Gastrocnemius medialis (tissue), 4 donors: ENCODE measurements around the gene DOCK10. TPM values are rescaled to one million over a fixed set of nuclear protein-coding genes. Genes with fewer than 3 reads are reported as not detected.

ENCODE experiments used
- ATAC-seq, 2 donors: fragments of 150-250 bp; one replicate each; pipeline ENCODE4 v1.9.1; 2016
- DNase-seq, 2 donors: peaks; one replicate each; pipeline ENCODE4 v3.0.0-alpha.2; 2019
- H3K27ac ChIP-seq, 4 donors: fragments of 200-600 bp; sonication (generic); 1 replicate in 1 of 4; 2 replicates in 3 of 4; pipeline ENCODE4 v1.5.1; 2016 to 2018; ENCODE audit warnings: mild to moderate bottlenecking in 2 of 4, moderate library complexity in 1 of 4
- H3K27me3 ChIP-seq, 3 donors: fragments of 200-600 bp; sonication (generic) in 2 of 3; 1 replicate in 1 of 3; 2 replicates in 2 of 3; pipeline versions ENCODE4 v1.5.1 to v1.6.0; 2016 to 2019; ENCODE audit warnings: mild to moderate bottlenecking in 1 of 3, moderate library complexity in 1 of 3
- H3K36me3 ChIP-seq, 2 donors: fragments of 200-600 bp; sonication (generic) in 1 of 2; one replicate each; pipeline ENCODE4 v1.5.1; 2017 to 2018
- H3K4me1 ChIP-seq, 2 donors: fragments of 200-600 bp; sonication (generic) in 1 of 2; one replicate each; pipeline ENCODE4 v1.5.1; 2016 to 2017; ENCODE audit warnings: mild to moderate bottlenecking in 2 of 2
- H3K4me3 ChIP-seq, 4 donors: fragments of 200-600 bp; sonication (generic) in 3 of 4; 1 replicate in 1 of 4; 2 replicates in 3 of 4; pipeline ENCODE4 v1.5.1; 2016 to 2019; ENCODE audit warnings: mild to moderate bottlenecking in 2 of 4
- H3K9me3 ChIP-seq, 3 donors: fragments of 200-600 bp; sonication (generic) in 2 of 3; 1 replicate in 1 of 3; 2 replicates in 2 of 3; pipeline ENCODE4 v1.5.1; 2016 to 2019
- CTCF ChIP-seq, 5 experiments: fragments of 450-650 bp in 3 of 5; fragments of 200-600 bp in 2 of 5; sonication (generic) in 2 of 5; IDR thresholded peaks in 4 of 5; conservative IDR thresholded peaks in 1 of 5; 1 replicate in 4 of 5; 2 replicates in 1 of 5; pipeline ENCODE4 v1.5.1; 2016 to 2019; ENCODE audit warnings: antibody characterized with exemption in 5 of 5, mild to moderate bottlenecking in 3 of 5, moderate library complexity in 3 of 5
- POLR2A ChIP-seq, 2 donors: fragments of 450-650 bp; IDR thresholded peaks; one replicate each; pipeline ENCODE4 v1.6.1; 2017; ENCODE audit warnings: antibody characterized with exemption in 2 of 2, mild to moderate bottlenecking in 2 of 2, moderate library complexity in 2 of 2
- in situ Hi-C, 4 donors: fragments of 200-750 bp; cut with MboI; loops; one replicate each; pipeline versions ENCODE4 v1.15.0 to v1.8.0; 2017; ENCODE audit warnings: low sequenced_read_pairs in 4 of 4
- intact Hi-C: fragments of 100-400 bp; cut with DNase I; formaldehyde crosslinking; loops from one replicate; pipeline ENCODE4 v1.15.1; 2023; ENCODE audit warnings: low total_unique reads
- total RNA-seq, 4 donors: library from RNA; depleted of rRNA; stranded (reverse); fragments of >200 nt; gene quantifications; one replicate each; pipeline versions ENCODE4 v1.1.0 to v1.2.3, GENCODE V29; 2016

The DOCK10 gene
- total RNA-seq, 4 donors from 2014 or later = 0.97 to 1.9 (median 1.4) TPM

- TF ChIP-seq POLR2A (IDR thresholded peaks at IDR 0.05) = no peak
- TF ChIP-seq CTCF (IDR thresholded peaks at IDR 0.05 in 4 of 5, conservative IDR thresholded peaks at IDR 0.05 in 1 of 5) = no peak
- H3K4me3 ChIP-seq = no peak overlapping the region
- ATAC-seq = no peak
- H3K36me3 ChIP-seq = no peaks in the 10 kb centered on the region
- H3K4me1 ChIP-seq = no peaks in the 10 kb centered on the region
- in situ Hi-C loops (loop anchor here in 2 of 4 donors (25.0 kb wide), 1 partner anchor 425 kb away; no protein-coding TSS in a partner anchor), intact Hi-C loops (loop anchor here (10.0 kb wide), 1 partner anchor 218 kb away; no protein-coding TSS in a partner anchor)
- no peak for DNase-seq
- H3K27ac ChIP-seq = no peak overlapping the region
- no peaks in the 10 kb centered on the region for H3K9me3 ChIP-seq
- no peaks in the 10 kb centered on the region for H3K27me3 ChIP-seq
Observed at GRCh38 chr2:224786848-224787247, 255.4 kb downstream of the DOCK10 start.

- ATAC-seq (peak in 1 of 2 donors; percentile 70), DNase-seq (no peak)
- Histone ChIP-seq H3K4me3 (no peak overlapping the region), H3K27ac (no peak overlapping the region), H3K9me3 (no peaks in the 10 kb centered on the region), H3K36me3 (no peaks in the 10 kb centered on the region), H3K27me3 (no peaks in the 10 kb centered on the region), H3K4me1 (peaks cover 0 to 3% of the 10 kb centered on the region in 2 donors)
- TF ChIP-seq POLR2A (IDR thresholded peaks at IDR 0.05) = no peak
- intact Hi-C loops = loop anchor here (10.0 kb wide), 1 partner anchor 223 kb away; no protein-coding TSS in a partner anchor
- in situ Hi-C loops = loop anchor here in 2 of 4 donors (25.0 kb wide), 1 partner anchor 419 kb away; no protein-coding TSS in a partner anchor
Observed at GRCh38 chr2:224781400-224781799, 260.9 kb downstream of the DOCK10 start.

- in situ Hi-C loops = loop anchor here in 2 of 4 donors (25.0 kb wide), 1 partner anchor 419 kb away; no protein-coding TSS in a partner anchor
- ATAC-seq = no peak
- H3K36me3 ChIP-seq = no peaks in the 10 kb centered on the region
Observed at GRCh38 chr2:224780823-224781222, 261.4 kb downstream of the DOCK10 start.

GRCh38 chr2:224780106-224780505 lies 262.2 kb downstream of the DOCK10 start:
- ATAC-seq = no peak
- in situ Hi-C loops = loop anchor here in 2 of 4 donors (25.0 kb wide), 1 partner anchor 418 kb away; no protein-coding TSS in a partner anchor
- no peaks in the 10 kb centered on the region for H3K27me3 ChIP-seq
- no peaks in the 10 kb centered on the region for H3K36me3 ChIP-seq
- H3K4me3 ChIP-seq = no peak overlapping the region
- no peak overlapping the region for H3K27ac ChIP-seq
- peaks cover 0 to 3% of the 10 kb centered on the region in 2 donors for H3K4me1 ChIP-seq
- H3K9me3 ChIP-seq = no peaks in the 10 kb centered on the region
- DNase-seq = no peak
- intact Hi-C loops = loop anchor here (10.0 kb wide), 1 partner anchor 225 kb away; no protein-coding TSS in a partner anchor
- TF ChIP-seq CTCF (IDR thresholded peaks at IDR 0.05 in 4 of 5, conservative IDR thresholded peaks at IDR 0.05 in 1 of 5) = no peak
- TF ChIP-seq POLR2A (IDR thresholded peaks at IDR 0.05) = no peak

More at GRCh38 chr2:224780823-224781222, 261.4 kb downstream of the DOCK10 start:
- TF ChIP-seq CTCF (IDR thresholded peaks at IDR 0.05 in 4 of 5, conservative IDR thresholded peaks at IDR 0.05 in 1 of 5) = no peak
- no peak for TF ChIP-seq POLR2A (IDR thresholded peaks at IDR 0.05)
- Histone ChIP-seq H3K27me3 (no peaks in the 10 kb centered on the region), H3K9me3 (no peaks in the 10 kb centered on the region), H3K4me3 (no peak overlapping the region), H3K4me1 (peaks cover 0 to 3% of the 10 kb centered on the region in 2 donors), H3K27ac (no peak overlapping the region)
- intact Hi-C loops = loop anchor here (10.0 kb wide), 1 partner anchor 224 kb away; no protein-coding TSS in a partner anchor
- no peak for DNase-seq

GRCh38 chr2:224778474-224778877 lies 263.8 kb downstream of the DOCK10 start:
- Histone ChIP-seq H3K27ac (no peak overlapping the region), H3K36me3 (no peaks in the 10 kb centered on the region), H3K9me3 (no peaks in the 10 kb centered on the region), H3K4me1 (peaks cover 0 to 3% of the 10 kb centered on the region in 2 donors), H3K27me3 (no peaks in the 10 kb centered on the region), H3K4me3 (no peak overlapping the region)
- in situ Hi-C loops (loop anchor here (10.0 to 25.0 kb wide), 2 partner anchors 416 to 424 kb away; no protein-coding TSS in a partner anchor), intact Hi-C loops (loop anchor here (2.0 kb wide), 1 partner anchor 422 kb away; no protein-coding TSS in a partner anchor)
- TF ChIP-seq POLR2A (IDR thresholded peaks at IDR 0.05) (no peak), CTCF (IDR thresholded peaks at IDR 0.05 in 4 of 5, conservative IDR thresholded peaks at IDR 0.05 in 1 of 5) (peak; percentile 31 to 78 (median 65))
- ATAC-seq (no peak), DNase-seq (peak in 1 of 2 donors; percentile 37)
